GM10266 (cell line): ENCODE results near the gene DST.

ENCODE experiments used
- DNase-seq: peaks from one replicate; pipeline ENCODE4 v3.0.0; 2012; ENCODE audit errors: extremely low spot score
- TF ChIP-seq, protein P1 (sequence below): IDR thresholded peaks from 2 replicates; pipeline ENCODE4 v1.5.1; 2012; ENCODE audit warnings: mild to moderate bottlenecking, low read depth; ENCODE audit not compliant: control insufficient read depth, insufficient read depth; ENCODE audit errors: missing control alignments

DST gene

DNA sequence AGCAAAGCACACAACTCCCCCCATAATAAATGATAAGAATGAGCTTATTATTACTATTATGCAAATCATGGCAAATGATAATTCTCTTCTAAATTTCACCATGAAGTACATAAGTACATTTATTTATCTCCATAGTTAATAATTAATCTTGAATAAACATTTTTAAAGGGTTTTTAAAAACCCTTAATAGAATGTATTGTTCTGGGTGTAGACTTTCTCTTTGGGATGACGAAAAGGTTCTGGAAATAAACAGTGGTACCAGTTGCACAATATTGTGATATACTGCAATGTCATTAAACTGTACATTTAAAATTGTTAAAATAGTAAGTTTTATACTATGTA, 18.0 kb downstream of the DST start:
- TF ChIP-seq, protein P1, sequence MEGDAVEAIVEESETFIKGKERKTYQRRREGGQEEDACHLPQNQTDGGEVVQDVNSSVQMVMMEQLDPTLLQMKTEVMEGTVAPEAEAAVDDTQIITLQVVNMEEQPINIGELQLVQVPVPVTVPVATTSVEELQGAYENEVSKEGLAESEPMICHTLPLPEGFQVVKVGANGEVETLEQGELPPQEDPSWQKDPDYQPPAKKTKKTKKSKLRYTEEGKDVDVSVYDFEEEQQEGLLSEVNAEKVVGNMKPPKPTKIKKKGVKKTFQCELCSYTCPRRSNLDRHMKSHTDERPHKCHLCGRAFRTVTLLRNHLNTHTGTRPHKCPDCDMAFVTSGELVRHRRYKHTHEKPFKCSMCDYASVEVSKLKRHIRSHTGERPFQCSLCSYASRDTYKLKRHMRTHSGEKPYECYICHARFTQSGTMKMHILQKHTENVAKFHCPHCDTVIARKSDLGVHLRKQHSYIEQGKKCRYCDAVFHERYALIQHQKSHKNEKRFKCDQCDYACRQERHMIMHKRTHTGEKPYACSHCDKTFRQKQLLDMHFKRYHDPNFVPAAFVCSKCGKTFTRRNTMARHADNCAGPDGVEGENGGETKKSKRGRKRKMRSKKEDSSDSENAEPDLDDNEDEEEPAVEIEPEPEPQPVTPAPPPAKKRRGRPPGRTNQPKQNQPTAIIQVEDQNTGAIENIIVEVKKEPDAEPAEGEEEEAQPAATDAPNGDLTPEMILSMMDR = no peak
- no peak for DNase-seq

DNA sequence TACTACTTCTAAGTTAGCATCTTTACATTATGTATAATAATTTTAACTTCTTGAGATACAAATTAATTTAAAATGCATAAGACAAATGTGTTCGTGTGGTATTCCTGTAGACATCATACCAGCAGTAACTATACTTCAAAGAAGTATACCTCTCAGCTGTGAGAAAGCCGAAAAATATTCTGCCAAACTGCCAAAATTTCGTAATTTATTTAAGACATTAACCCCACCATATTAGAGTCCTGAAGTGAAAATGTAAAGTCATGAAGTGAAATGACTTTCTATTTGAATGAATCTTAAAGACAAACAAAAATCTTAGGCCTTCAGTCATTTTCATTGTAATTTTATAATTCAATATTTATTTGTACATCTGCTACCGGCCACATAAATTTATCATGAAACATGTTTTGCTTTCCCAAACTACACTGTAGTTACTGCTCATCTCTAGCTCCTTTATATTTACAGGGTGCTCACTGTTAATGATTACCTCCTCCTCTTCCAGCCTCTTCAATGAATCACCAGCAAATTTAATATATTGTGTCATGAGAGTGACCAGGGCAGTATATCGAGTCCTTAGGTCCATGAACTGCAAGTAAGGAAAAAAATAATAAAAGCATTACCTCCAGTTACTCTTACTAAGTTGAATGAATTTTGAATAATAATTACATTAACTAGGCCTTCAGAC, 18.5 kb downstream of the DST start:
- no peak for DNase-seq
- TF ChIP-seq, protein P1 = no peak

DNA sequence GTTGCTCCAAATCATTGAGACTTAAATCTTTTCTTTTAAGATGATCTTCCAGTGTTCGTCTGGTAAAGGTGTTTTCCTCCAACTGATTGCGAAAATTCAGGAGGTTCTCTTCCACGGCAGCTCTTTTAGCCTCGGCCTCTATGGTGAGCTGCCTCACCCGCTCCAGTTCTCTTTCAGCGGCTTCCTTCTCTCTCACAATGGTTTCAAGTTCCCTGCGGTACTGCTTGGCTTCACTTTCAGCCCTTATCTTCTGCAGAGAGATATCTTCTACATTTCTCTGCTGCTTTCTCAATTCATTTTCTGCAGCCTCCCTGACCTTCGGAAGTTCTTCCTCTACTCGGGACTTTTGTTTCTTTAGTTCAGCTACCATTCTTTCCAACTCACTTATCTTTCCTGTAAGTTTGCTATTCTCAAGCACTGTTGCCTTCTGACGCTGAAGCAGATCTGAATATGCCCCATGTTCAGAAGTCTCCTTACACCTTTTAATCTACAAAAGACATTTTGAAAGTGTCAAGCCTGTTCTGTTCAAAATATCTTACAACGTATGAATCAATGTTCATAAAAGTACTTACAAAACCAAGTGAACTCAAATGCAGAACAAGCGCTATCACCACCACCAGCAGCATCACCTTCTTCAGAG, 22.3 kb downstream of the DST start:
- TF ChIP-seq, protein P1 = no peak
- DNase-seq = no peak

DNA sequence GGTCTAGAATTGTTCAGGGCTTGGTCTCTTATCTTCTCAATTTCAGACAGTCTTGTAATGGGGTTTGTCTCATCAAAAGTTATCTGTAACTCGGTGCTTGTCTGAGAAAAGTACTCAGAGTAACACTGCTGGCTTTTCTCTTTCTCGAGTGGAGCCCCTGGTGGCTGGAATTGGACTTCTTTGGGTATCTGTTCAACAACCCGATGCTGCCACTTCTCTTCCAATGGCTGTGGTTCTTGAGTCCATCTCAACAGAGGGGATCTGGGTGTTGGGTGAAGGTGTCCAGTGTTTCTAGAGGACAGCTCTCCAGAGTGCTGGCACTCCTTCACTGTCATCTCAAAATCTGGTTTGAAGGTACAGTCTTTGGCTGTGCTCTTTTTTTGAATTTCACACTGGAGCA, 24.6 kb downstream of the DST start:
- no peak for DNase-seq
- TF ChIP-seq, protein P1 = no peak

DNA sequence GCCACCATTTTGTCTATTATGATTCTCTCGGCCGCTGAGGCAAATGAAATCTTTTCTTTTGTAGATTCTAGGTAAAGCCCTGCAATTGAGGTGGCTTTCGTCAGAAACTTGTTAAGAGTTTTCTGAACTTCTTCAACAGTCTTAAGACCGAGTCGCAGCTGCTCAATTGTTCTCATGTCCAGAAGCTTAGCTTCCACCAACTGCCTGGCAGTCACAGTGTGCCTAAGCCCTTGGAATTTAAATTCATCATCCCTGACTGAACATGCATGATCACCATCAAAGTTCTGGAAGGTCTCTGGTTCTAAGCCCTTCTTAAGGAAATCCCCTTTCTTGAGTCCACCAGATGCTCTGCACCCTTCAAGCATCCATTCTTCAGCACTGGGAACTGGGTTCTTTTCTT, 25.7 kb downstream of the DST start:
- no peak for DNase-seq
- TF ChIP-seq, protein P1 = no peak

DNA sequence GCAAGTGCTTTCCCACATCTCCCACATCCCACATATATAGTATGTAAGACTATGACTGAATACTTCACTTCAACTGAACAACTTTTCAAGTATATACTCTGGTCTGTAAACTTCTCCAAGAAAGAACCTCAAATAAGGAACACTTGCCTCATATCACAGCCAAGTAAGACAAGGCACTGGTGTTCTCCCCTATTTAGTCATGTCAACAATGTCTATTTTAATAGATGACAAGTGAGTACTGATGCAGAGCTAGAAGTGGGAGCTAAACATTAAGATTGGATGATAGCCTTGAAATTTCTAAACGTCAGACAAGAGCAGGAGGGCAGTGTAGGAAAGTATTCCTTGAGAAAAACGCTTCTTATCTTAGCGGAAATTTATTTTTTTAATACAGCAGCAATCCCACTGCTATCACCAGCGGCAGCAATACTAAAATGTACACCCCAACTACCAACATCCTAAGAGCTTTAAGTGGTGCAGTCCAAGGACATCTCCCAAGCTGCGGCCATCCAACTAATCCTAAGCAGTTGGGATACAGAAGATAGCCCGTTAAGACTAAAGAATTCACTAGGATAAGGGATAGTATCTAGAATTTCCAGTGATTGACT, 29.3 kb downstream of the DST start:
- TF ChIP-seq, protein P1 = no peak
- no peak for DNase-seq

DNA sequence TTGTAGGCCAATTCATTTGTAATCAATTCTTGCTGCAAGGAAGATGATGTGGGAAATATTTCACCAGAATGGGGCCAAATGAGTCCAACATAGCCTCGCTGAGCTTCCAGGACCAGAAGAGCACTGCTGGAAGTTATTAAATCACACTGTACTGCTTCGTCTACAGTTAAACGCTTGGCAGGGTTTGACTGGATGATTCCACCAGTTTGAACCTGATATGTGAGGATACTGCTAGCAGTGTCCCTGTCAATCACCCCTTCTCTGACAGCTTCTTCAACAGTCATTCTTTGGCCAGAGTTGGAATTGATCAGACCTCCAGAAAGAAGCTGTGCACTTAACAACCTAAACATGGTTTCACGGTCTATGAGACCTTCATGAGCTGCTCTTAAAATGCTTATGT, 34.4 kb downstream of the DST start:
- TF ChIP-seq, protein P1 = no peak
- DNase-seq = no peak
